GM19463 (cell line): ENCODE results near the gene DUSP18.
A peak's percentile ranks its signal among the peaks of the same experiment; 100 is the strongest.
"Not testable (repeated sequence)": the region's sequence is repeated elsewhere in the genome, so short reads cannot be mapped to it uniquely, and the experiment has no call there.

Experiments used
- ATAC-seq: cut with Tn5 transposase; IDR thresholded peaks from one replicate; pipeline ENCODE4 v1.9.1; 2021; ENCODE audit warnings: mild to moderate bottlenecking, moderate library complexity; ENCODE audit not compliant: unreplicated experiment

The DUSP18 gene

GRCh38 chr22:30640839-30641430 is 26.7 kb downstream of the DUSP18 start:
- no peak for ATAC-seq

GRCh38 chr22:30640361-30640760 is 27.3 kb downstream of the DUSP18 start:
- no peak for ATAC-seq

GRCh38 chr22:30637701-30638114 is 30.0 kb downstream of the DUSP18 start:
- ATAC-seq, result no peak

GRCh38 chr22:30636226-30637077 is 31.2 kb downstream of the DUSP18 start:
- ATAC-seq, result no peak

GRCh38 chr22:30635273-30636225 is 32.1 kb downstream of the DUSP18 start, which contains the start of gene SLC35E4:
SLC35E4 (plus strand) TSS chr22:30635781; CDS start chr22:30636451, 670 bp downstream.
- ATAC-seq, result peak; percentile 60

- ATAC-seq, result peak; percentile 61
Observed at GRCh38 chr22:30634471-30635233, 33.0 kb downstream of the DUSP18 start.

GRCh38 chr22:30631469-30631868 is 36.2 kb downstream of the DUSP18 start:
- not testable (repeated sequence) for ATAC-seq

GRCh38 chr22:30628491-30628890 is 39.2 kb downstream of the DUSP18 start:
- no peak for ATAC-seq

GRCh38 chr22:30627471-30627870 is 40.2 kb downstream of the DUSP18 start:
- no peak for ATAC-seq

GRCh38 chr22:30626413-30626812 is 41.3 kb downstream of the DUSP18 start:
- no peak for ATAC-seq

GRCh38 chr22:30619909-30620308 is 47.8 kb downstream of the DUSP18 start:
- ATAC-seq, result not testable (repeated sequence)

- no peak for ATAC-seq
Observed at GRCh38 chr22:30617819-30618218, 49.9 kb downstream of the DUSP18 start.

GRCh38 chr22:30615543-30615954 is 52.1 kb downstream of the DUSP18 start:
- no peak for ATAC-seq

GRCh38 chr22:30614879-30615278 is 52.8 kb downstream of the DUSP18 start:
- ATAC-seq, result no peak

GRCh38 chr22:30614268-30614667 is 53.4 kb downstream of the DUSP18 start:
- no peak for ATAC-seq

GRCh38 chr22:30612789-30613188 is 54.9 kb downstream of the DUSP18 start:
- ATAC-seq, result no peak
